ENCODE data around the gene SLC6A17. TPM values are rescaled to one million over a fixed set of nuclear protein-coding genes. Genes with fewer than 3 reads are reported as not detected.

The SLC6A17 gene
- total RNA-seq, 1 donor from 2014 or later: not detected

DNA sequence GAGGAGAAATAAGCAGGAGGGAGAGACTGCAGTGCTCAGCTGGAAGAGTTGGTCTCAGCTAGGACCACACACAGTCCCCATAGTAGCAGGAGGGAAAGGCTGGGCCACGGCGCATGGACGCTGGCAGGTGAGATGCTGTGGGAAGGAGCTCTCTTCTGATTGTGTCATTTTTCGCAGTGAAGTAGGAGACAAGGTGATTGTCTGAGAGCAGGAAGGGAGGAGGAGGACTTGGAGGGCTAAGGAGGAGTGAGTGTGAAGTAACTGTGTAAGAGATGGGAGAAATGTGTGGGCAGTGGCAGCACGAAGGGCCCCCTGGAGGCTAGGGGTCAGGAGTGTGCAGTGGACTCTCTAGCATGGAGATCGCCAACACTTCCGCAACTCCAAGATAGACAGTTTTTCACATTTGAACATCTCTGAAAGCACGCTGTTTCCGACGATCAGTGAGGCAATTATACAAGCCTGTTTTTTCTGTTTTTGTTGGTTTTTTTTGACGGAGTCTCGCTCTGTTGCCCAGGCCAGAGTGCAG is 33.4 kb downstream of the SLC6A17 start:
- peaks cover 40% of the 10 kb centered on the region for H3K27me3 Mint-ChIP-seq
- H3K36me3 Mint-ChIP-seq (ENCODE audit: insufficient read depth): no peaks in the 10 kb centered on the region
- H3K9me3 Mint-ChIP-seq (ENCODE audit: low read depth): no peaks in the 10 kb centered on the region
- H3K4me3 Mint-ChIP-seq (ENCODE audit: low read depth): no peak overlapping the region
- DNase-seq (ENCODE audit: low spot score, unreplicated experiment): no peak
- TF ChIP-seq, protein P1, sequence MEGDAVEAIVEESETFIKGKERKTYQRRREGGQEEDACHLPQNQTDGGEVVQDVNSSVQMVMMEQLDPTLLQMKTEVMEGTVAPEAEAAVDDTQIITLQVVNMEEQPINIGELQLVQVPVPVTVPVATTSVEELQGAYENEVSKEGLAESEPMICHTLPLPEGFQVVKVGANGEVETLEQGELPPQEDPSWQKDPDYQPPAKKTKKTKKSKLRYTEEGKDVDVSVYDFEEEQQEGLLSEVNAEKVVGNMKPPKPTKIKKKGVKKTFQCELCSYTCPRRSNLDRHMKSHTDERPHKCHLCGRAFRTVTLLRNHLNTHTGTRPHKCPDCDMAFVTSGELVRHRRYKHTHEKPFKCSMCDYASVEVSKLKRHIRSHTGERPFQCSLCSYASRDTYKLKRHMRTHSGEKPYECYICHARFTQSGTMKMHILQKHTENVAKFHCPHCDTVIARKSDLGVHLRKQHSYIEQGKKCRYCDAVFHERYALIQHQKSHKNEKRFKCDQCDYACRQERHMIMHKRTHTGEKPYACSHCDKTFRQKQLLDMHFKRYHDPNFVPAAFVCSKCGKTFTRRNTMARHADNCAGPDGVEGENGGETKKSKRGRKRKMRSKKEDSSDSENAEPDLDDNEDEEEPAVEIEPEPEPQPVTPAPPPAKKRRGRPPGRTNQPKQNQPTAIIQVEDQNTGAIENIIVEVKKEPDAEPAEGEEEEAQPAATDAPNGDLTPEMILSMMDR (IDR thresholded peaks at IDR 0.05; ENCODE audit: unreplicated experiment): no peak
- H3K4me1 Mint-ChIP-seq (ENCODE audit: low read depth): no peaks in the 10 kb centered on the region
- H3K27ac Mint-ChIP-seq: no peak overlapping the region

DNA sequence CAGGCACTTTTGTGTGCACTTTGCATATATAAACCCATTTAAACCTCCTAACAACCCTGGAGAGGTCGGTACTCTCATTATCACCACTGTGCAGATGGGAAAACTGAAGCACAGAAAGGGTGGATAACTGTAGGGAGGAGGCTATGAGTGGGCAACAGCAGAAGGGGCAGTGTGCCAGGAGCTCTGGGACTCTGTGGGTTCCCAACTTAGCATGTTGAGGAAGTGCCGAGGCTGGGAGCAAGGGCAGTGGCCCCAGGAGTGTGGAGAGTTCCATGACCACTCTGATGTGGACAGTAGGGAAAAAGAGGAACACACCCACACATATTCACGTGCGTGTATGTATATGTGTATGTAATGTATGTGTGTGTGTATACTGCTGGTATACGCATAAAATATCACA is 34.2 kb downstream of the SLC6A17 start:
- no peak overlapping the region for H3K4me3 Mint-ChIP-seq (ENCODE audit: low read depth)
- H3K27ac Mint-ChIP-seq: no peak overlapping the region

DNA sequence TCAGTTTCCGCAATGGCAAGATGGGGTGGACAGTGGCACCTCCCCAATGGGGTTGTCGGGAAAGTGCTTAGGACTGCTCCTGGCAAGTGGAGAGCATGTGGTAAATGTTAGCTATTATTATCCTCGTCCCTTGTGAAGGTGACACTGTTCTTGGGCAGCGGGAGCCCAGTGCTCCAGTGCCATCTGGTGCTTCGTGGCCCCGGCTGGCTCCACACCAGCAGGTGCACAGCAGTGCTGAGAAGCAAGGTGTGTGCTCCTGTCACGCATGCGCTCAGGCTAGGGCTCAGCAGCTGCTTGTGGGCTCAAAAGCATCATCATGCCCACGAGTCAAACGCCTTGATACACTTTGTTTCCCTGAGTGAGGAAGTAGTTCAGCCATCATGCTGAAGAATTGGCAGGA is 34.9 kb downstream of the SLC6A17 start:
- Mint-ChIP-seq H3K27ac (no peak overlapping the region), H3K4me1 (ENCODE audit: low read depth) (no peaks in the 10 kb centered on the region), H3K9me3 (ENCODE audit: low read depth) (no peaks in the 10 kb centered on the region), H3K4me3 (ENCODE audit: low read depth) (no peak overlapping the region), H3K36me3 (ENCODE audit: insufficient read depth) (no peaks in the 10 kb centered on the region), H3K27me3 (peaks cover 51% of the 10 kb centered on the region)
- DNase-seq (ENCODE audit: low spot score, unreplicated experiment): no peak
- TF ChIP-seq, protein P1 (IDR thresholded peaks at IDR 0.05; ENCODE audit: unreplicated experiment): no peak

More for the DNA sequence above, 34.2 kb downstream of the SLC6A17 start:
- no peaks in the 10 kb centered on the region for H3K4me1 Mint-ChIP-seq (ENCODE audit: low read depth)
- H3K27me3 Mint-ChIP-seq: peaks cover 47% of the 10 kb centered on the region
- no peak for DNase-seq (ENCODE audit: low spot score, unreplicated experiment)
- no peaks in the 10 kb centered on the region for H3K36me3 Mint-ChIP-seq (ENCODE audit: insufficient read depth)
- TF ChIP-seq, protein P1 (IDR thresholded peaks at IDR 0.05; ENCODE audit: unreplicated experiment): no peak
- no peaks in the 10 kb centered on the region for H3K9me3 Mint-ChIP-seq (ENCODE audit: low read depth)

DNA sequence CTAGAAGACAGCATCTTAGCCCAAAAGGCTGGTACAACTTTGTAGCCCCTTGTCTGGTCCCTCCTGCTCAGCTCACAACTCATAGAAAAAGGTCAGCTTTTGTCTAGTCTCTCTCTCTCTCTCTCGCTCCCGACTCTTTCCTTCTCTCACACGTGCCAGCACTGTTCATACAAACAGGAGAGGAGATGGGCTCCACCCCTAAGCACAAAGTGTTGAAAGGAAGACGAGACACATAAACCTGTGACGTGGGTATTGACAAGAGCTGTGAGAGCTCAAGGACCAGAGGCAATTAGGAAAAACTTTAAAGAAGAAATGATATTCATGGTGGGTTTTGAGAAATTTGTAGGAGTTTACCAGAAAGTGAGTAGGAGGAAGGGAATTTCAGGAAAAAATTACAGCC is 36.3 kb downstream of the SLC6A17 start:
- TF ChIP-seq, protein P1 (IDR thresholded peaks at IDR 0.05; ENCODE audit: unreplicated experiment): no peak
- H3K9me3 Mint-ChIP-seq (ENCODE audit: low read depth): no peaks in the 10 kb centered on the region
- peaks cover 58% of the 10 kb centered on the region for H3K27me3 Mint-ChIP-seq
- H3K4me3 Mint-ChIP-seq (ENCODE audit: low read depth): no peak overlapping the region
- no peak for DNase-seq (ENCODE audit: low spot score, unreplicated experiment)
- no peak overlapping the region for H3K27ac Mint-ChIP-seq
- H3K36me3 Mint-ChIP-seq (ENCODE audit: insufficient read depth): no peaks in the 10 kb centered on the region
- H3K4me1 Mint-ChIP-seq (ENCODE audit: low read depth): no peaks in the 10 kb centered on the region

DNA sequence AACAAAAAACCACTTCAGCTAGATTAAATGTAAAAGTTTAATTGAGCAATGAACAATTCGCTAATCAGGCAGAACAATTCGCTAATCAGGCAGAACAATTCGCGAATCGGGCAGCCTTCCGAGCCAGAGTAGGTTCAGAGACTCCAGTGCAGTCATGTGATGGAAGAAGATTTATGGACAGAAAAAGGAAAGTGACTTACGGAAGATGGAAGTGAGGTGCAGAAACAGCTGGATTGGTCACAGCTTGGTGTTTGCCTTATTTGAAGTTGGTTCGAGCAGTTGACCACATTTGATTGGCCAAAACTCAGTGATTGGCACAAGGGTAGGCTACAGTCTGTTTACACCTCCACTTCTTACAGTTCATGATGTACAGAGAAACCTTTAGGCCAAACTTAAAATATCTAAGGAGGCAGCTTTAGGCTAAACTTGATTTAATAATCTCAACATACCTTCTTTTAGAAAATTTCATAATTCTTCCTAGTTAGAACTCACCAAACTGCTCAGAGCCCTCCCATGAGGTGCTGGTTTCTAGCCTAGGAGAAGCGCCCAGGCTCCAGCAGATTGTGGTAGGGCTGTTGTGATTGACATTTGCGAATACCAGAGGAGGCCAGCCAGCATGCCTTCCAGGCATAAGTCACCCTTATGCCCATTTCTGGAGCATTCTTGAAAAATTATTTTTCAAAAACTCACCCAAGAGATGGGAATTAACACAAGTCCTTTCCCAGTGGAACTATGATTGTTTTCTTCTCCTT is 37.0 kb downstream of the SLC6A17 start:
- H3K27ac Mint-ChIP-seq: no peak overlapping the region
- H3K4me3 Mint-ChIP-seq (ENCODE audit: low read depth): no peak overlapping the region
- DNase-seq (ENCODE audit: low spot score, unreplicated experiment): no peak
- TF ChIP-seq, protein P1 (IDR thresholded peaks at IDR 0.05; ENCODE audit: unreplicated experiment): no peak
- H3K27me3 Mint-ChIP-seq: peaks cover 58% of the 10 kb centered on the region
- H3K4me1 Mint-ChIP-seq (ENCODE audit: low read depth): no peaks in the 10 kb centered on the region
- H3K36me3 Mint-ChIP-seq (ENCODE audit: insufficient read depth): no peaks in the 10 kb centered on the region
- H3K9me3 Mint-ChIP-seq (ENCODE audit: low read depth): no peaks in the 10 kb centered on the region

All from progenitor cell of endocrine pancreas (in vitro differentiated cells).